ENCODE measurements around the gene FOSL2.

Gene FOSL2

GRCh38 chr2:28392297-28393113 lies at the start of gene FOSL2:
TSS of gene FOSL2 (plus strand) at chr2:28392858. CDS start at chr2:28393721, 863 bp downstream.
- DNase-seq: peak; percentile 94

DNA sequence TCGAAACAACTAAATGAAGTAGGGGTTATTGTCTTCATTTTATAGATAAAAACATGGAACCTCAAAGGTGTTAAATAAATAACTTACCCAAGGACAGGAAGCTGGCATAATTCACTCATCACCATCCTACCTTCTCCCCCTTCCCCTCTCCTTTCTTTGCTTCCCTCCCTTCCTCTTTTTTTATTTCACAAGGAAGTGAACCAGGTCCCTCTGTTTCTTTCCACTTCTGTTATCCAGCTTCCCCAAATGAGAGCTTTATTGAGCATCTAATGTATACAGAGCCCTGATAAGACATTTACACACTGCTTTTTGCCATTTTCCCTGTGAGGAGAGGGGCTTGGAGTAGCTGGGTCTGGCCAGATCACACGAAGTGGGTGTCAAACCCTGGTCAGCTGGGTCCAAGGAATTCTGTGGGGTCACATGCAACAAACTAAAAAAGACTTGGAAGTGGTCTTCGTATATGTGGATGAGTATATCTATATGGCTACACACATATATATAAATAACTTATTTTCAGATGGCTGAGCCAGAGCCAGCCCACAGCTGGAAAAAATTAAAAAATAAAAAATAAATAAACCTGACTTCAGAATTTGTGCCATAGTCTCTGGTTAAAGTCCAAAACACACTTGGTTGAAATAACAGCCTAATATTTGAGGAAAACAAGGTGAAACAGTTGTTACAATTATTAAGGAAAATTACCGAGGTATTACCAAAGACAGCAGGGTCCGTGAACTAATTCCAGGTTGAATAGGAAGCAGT lies 49.3 kb upstream of the FOSL2 start:
- DNase-seq: no peak

GRCh38 chr2:28343971-28344715 lies 48.5 kb upstream of the FOSL2 start:
- no peak for DNase-seq

GRCh38 chr2:28344756-28345373 lies 47.8 kb upstream of the FOSL2 start:
- no peak for DNase-seq

DNA sequence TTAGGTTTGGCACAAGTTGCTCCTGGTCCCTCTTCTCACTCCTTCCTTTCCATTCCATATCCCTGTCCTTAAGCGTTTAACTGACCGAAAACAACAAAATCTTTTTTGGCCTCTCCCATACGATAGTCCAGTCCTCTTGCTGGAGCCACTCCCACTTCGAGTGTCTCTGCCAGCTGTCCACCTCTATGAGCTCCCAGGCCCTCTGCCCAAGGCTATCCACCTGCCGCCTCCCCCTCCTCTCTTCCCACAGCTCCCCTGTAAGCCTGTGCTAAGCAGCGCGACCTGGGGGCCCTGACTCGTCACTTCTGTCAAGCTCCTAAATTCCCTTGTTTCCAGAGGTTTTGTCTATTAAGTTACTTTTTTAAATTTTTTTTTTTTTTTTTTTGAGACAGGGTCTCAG lies 47.0 kb upstream of the FOSL2 start:
- no peak for DNase-seq

DNA sequence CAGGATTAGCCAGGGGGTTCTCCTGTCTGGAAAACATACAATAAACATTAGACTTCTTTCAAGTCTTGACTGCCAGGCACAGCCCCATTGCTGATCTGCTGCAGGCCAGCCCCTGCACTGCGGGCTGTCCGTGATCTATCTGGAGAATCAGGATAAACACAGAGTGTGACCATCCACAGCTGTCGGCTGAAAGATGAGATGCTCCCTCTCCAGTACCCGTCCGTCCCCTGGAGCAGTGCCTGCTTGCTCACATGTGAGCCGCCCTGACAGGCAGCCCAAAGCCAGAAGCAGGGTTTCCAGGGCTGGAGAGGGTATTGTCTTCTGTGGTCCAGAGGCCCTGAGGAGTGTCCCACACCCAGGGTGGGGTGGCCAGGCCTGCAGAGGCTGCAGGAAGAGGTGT lies 46.1 kb upstream of the FOSL2 start:
- no peak for DNase-seq

- no peak for DNase-seq
Measured at GRCh38 chr2:28347193-28347592, 45.5 kb upstream of the FOSL2 start.

- DNase-seq: no peak
Measured at GRCh38 chr2:28347596-28347995, 45.1 kb upstream of the FOSL2 start.

DNA sequence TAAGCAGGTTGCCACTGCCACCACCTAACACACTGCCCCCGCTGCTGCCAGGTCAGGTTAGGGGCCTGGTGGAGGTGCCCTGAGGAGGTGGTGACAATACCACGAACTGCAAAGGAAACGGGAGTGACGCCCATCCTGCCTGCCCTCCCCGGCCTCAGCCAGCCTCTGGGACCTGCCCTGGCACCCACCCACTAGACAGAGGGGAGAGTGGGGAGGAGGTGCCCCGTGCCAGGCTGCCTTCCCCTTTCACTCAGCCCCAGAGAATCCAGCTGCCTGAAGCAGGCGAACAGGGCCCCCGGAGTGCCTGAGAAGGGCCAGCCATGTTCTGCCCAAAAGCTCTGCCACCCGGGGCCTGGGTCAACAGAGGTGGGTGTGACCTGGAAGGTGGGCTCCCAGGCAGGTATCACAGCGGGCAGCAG lies 44.5 kb upstream of the FOSL2 start:
- no peak for DNase-seq

- no peak for DNase-seq
Measured at GRCh38 chr2:28348921-28349320, 43.7 kb upstream of the FOSL2 start.

GRCh38 chr2:28349546-28350165 lies 43.0 kb upstream of the FOSL2 start:
- DNase-seq: no peak

DNA sequence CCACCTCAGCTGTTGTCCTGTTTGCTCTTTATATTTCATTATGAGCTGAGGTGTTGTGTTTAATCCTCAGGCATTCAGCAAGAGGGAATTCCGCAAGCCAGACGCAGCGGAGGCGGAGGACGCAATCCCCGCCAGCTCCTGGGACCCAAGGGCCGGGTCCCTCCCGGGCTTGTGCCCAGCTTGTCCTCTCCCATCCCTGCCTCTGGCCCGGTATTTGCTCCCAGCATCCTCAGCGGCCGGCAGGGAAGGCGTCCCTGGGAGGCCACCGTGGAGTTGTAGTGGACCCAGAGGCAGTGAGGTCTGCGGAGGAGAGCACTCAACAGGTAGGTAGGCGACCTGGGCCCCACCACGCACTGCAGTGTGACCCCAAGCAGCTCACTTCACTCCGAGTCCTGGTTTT lies 42.5 kb upstream of the FOSL2 start:
- no peak for DNase-seq

- DNase-seq: no peak
Measured at GRCh38 chr2:28350791-28351285, 41.8 kb upstream of the FOSL2 start.

GRCh38 chr2:28351621-28352020 lies 41.0 kb upstream of the FOSL2 start:
- DNase-seq: no peak

DNA sequence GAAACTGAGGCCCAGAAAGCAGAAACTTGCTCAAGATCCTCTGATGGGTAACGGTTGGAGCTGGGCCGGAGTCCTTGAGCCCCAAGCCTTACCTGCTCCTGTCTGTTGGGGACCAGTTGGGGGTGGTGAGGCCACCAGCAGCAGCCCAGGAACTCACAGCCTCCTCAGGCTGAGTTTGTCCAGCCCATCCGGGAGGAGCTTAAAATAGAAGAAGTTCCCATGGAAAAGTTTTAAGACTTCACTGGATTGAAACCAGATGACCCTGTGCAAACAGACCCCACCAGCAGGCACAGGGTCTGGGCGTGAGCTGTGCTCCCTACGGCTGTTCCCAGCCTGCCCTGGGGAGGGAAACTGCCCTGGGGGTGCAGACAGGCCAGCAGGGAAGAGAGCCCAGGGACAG lies 40.6 kb upstream of the FOSL2 start:
- DNase-seq: no peak

DNA sequence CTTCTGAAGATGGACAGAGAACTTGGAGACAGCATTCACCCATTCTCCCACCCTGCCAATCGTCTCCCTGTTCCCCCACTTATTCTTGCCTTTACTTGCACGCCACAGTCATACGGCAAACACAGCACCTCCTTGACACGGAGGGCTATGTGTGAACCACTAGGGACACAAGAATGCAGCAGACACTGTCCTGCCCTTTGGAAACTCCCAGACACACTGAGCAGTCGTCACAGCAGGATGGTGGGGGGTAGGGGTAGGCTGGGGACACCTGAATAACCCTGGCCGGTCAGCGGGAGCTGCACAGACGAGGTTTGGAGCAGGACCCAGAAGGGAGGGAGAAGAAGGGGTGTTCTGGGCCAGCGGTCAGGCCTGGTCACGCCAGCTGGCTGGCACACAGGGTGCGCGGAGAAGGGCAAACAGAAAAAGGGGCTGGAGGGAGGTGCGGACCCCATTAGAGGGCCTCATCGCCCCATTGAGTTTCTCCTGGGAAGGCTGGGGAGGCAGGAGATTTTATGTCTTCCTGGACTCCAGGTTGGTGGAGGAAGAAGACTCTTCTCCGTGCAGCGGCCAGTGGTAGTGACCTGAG lies 40.0 kb upstream of the FOSL2 start:
- DNase-seq: no peak

DNA sequence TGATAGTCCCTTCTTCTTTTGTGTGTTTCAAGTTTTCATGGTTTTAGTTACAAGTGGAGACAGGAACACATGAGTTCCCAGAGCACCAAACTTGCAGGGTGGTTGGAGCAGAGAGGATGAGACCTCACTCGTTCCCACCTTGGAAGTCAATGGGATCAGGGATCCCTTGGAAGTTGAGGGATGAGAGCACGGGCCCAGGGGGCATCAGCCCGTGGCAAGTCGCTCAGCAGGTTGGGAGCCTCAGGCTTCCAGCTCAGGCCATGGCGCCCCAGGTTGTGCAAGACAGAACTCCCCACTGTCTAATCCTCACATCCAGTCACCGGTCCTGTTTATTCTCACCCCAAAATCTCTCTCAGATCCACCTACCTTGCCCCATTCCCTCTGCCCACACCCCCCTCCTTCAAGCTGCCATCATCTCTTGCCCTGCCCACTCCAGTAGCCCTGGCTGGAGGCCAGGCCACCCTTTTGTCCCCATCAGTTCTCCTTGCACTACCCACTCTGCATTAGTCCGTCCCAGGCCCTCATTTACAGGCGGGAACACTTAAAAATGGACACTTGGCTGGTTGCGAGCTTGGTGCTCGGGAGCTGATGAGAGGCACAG lies 37.6 kb upstream of the FOSL2 start:
- no peak for DNase-seq

GRCh38 chr2:28355521-28356094 lies 37.0 kb upstream of the FOSL2 start:
- DNase-seq: no peak

DNA sequence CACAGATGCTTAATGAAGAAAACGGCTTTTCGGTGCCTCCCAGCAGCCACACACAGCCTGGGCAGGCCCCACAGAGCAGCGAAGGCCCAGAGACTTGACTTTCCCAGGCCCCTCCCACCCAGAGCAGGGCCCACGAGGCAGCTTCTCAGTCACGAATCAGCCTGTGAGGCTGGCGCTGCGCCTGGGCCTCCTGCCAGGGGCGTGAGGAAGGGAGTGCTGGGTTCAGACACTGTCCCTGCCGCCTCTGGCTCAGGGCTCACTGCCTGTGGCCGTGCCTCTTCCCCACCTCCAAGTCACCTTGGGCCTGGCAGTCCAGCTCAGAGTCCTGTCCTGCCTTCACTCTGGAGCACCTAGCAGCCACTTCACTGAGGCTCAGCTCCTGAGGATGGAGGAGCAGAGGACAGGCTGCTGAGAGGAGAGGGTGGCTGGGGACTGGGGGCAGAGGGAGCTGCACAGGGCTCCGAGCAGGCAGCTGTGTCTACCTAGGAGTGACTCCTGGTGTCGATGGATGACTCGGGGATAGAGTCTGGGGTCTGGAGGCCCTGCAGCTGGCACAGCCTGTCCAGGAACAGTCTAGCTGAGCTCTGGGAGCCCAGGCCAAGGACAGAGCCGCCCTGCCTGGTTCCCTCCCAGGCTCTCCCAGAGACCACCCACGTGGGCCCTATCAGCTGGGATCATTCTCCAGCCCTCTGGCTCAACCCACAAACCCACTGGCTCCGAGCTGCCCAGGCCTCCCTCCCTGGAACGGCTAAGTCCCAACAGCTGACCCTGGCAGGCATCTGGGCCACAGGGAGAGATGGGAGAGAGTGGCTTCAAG lies 36.4 kb upstream of the FOSL2 start:
- DNase-seq: peak; percentile 17

GRCh38 chr2:28357055-28357454 lies 35.6 kb upstream of the FOSL2 start:
- no peak for DNase-seq

Measured in NCI-H2029 (cell line).